Epithelial cell of esophagus (primary cell): Measurements from ENCODE around the gene NCOA5.

Experiments used
- DNase-seq: peaks from one replicate; pipeline ENCODE4 v3.0.0; 2010; ENCODE audit warnings: low read depth
- H3K4me3 ChIP-seq: 2 replicates; pipeline ENCODE4 v1.5.1; 2011; ENCODE audit warnings: mild to moderate bottlenecking, low read length, control low read depth
- TF ChIP-seq, protein P1 (sequence below): IDR thresholded peaks from 2 replicates; pipeline ENCODE4 v1.5.1; 2011; ENCODE audit warnings: low read depth, mild to moderate bottlenecking, low read length, control low read depth, inconsistent platforms; ENCODE audit not compliant: insufficient read depth; ENCODE audit errors: missing control alignments

The NCOA5 gene

DNA sequence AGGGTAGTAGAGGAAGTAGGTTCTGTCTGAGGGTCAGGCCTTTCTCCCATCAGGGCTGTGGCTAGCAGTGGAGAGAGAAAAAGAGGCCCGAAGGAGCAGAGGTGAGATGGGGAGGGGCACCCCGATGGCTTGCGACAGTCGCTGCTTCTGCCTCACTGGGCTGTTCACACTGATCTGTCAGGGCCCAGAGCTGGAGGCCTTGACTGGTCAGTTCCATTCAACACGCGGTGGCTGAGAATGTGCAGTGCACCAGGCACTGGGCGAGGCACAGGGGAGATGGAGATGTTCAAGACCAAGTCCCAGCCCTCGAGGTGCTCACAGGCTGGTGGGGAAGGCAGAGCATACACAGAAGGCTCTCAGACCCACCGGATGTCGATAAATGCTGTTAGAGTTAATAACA, 39.3 kb downstream of the NCOA5 start:
- TF ChIP-seq, protein P1, sequence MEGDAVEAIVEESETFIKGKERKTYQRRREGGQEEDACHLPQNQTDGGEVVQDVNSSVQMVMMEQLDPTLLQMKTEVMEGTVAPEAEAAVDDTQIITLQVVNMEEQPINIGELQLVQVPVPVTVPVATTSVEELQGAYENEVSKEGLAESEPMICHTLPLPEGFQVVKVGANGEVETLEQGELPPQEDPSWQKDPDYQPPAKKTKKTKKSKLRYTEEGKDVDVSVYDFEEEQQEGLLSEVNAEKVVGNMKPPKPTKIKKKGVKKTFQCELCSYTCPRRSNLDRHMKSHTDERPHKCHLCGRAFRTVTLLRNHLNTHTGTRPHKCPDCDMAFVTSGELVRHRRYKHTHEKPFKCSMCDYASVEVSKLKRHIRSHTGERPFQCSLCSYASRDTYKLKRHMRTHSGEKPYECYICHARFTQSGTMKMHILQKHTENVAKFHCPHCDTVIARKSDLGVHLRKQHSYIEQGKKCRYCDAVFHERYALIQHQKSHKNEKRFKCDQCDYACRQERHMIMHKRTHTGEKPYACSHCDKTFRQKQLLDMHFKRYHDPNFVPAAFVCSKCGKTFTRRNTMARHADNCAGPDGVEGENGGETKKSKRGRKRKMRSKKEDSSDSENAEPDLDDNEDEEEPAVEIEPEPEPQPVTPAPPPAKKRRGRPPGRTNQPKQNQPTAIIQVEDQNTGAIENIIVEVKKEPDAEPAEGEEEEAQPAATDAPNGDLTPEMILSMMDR, result no peak
- DNase-seq, result no peak
- H3K4me3 ChIP-seq, result no peak overlapping the region

DNA sequence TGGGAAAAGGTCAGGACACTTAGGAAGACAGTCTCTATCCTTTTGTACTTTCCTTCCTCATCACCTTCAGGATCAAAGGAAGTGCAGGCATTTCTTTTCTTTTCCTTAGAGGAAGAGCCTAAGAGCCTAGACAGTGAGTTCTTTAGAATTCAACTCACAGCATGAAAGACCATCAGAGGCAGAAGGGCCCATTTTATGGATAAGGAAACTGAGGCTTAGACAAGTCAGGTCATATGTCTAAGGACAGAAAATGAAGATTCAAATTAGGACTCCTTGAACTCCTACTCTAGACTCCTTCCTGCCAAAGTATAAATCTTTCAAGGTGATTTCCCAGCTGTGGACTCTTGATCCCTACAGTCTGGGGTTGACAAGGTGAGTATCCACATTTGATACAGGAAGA, 39.9 kb downstream of the NCOA5 start:
- H3K4me3 ChIP-seq, result no peak overlapping the region
- no peak for DNase-seq
- TF ChIP-seq, protein P1, result no peak

DNA sequence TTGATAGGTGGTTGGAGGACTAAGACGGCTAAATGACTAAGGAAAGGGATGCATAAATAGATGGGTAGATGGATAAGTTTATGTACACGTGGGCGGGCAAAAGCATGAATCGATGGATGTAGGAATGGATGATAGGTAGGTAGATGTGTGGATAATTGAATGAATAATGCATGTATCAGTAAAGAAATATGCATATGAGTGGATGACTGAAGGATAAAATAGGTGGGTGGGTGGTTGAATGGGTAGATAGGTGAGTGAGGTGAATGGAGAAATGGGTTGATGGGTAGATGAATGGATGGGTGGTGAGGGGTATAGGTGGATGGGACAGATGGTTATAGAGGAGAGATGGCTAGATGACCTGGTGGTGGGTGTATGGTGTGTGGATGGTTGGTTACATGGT, 40.6 kb downstream of the NCOA5 start:
- no peak overlapping the region for H3K4me3 ChIP-seq
- no peak for DNase-seq
- TF ChIP-seq, protein P1, result no peak

DNA sequence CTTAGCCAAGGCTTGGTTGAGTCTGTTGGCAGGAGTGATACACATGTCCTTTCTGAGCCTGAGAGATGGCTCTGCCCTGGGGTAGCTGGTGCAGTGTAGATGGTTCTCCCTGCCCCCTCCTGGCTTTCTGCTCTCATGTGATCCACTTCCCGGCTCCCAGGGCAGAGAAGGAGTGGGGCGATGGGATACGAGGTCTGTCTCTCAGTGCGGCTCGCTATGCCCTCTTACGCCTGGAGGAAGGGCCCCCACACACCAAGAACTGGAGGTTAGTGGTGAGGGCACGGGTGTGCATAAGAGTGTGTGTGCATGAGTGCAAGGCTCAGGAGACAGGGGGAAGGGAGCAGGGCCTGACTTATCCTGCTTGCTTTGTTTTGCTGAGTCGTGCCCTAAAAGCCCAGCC, 41.9 kb downstream of the NCOA5 start:
- TF ChIP-seq, protein P1, result no peak
- H3K4me3 ChIP-seq, result no peak overlapping the region
- no peak for DNase-seq

DNA sequence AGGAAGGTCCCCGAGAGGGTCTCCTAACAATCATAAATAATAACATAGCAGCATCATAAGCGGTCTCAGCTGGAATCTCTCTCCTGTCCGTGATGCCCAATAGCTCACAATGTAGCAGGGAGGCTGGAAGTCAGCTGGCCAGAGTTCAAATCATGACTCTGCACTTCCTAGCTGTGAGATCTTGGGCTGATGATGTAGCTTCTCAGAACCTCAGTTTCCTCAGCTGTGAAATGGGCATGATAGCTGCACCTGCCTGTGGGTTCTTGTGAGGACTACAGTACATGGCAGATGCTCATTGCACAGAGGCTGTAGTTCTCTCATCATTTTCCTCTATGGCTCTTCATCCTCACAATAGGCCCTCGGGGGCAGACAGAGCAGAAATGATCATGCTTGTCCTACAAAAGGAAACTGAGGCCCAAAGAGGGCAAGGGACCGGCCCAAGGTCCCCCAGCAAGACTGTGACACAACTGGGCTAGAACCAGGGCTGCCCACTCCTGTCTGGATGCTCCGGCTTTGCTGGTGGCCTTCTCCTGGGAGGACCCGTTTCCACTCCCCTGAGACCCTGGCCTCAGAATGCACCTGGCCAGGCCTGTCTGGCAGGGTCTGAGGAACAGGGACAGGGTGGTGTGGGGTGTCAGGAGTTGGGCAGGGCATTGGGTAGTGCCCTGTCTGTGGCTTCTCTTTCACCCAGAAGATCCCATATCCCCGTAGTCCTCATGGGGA, 43.0 kb downstream of the NCOA5 start:
- no peak overlapping the region for H3K4me3 ChIP-seq
- DNase-seq, result no peak
- TF ChIP-seq, protein P1, result no peak

DNA sequence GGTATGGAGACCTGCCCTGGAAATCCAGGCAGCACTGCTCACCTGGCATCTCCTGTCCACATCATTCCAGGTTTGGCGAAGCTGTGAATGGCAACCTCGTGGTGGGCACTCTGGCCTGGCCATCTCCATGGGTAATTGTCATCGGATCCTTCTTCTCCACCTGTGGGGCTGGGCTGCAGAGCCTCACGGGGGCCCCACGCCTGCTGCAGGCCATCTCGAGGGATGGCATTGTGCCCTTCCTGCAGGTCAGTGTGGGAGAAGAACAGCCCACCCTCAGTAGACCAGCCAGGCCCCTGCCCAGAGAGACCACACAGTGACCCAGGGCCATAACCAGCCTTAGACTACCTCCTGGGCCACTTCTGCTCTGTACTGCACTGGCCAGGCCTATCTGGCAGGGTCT, 44.9 kb downstream of the NCOA5 start:
- H3K4me3 ChIP-seq, result no peak overlapping the region
- no peak for DNase-seq
- TF ChIP-seq, protein P1, result no peak

DNA sequence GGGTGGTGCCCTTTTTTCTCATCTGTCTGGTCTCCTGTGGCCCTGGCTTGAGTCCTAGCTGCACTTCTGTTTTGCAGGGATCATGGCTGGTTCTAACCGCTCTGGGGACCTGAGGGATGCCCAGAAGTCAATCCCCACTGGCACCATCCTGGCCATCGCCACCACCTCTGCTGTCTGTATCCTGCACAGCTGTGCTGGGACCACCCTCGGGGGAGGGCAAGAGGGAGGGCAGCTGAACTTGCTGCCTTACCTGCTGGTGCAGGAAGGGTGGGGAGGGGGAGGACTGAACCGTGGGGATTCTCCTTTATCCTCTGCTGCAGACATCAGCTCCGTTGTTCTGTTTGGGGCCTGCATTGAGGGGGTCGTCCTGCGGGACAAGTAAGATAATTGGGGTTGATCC, 46.2 kb downstream of the NCOA5 start:
- TF ChIP-seq, protein P1, result no peak
- H3K4me3 ChIP-seq, result no peak overlapping the region
- no peak for DNase-seq
